GM18873 (cell line): ENCODE measurements around the gene MUS81.

Experiments
- ATAC-seq: cut with Tn5 transposase; IDR thresholded peaks from one replicate; pipeline ENCODE4 v1.9.1; 2021; ENCODE audit warnings: mild to moderate bottlenecking, moderate library complexity, moderate number of reproducible peaks; ENCODE audit not compliant: unreplicated experiment, low FRiP score

Gene MUS81

DNA sequence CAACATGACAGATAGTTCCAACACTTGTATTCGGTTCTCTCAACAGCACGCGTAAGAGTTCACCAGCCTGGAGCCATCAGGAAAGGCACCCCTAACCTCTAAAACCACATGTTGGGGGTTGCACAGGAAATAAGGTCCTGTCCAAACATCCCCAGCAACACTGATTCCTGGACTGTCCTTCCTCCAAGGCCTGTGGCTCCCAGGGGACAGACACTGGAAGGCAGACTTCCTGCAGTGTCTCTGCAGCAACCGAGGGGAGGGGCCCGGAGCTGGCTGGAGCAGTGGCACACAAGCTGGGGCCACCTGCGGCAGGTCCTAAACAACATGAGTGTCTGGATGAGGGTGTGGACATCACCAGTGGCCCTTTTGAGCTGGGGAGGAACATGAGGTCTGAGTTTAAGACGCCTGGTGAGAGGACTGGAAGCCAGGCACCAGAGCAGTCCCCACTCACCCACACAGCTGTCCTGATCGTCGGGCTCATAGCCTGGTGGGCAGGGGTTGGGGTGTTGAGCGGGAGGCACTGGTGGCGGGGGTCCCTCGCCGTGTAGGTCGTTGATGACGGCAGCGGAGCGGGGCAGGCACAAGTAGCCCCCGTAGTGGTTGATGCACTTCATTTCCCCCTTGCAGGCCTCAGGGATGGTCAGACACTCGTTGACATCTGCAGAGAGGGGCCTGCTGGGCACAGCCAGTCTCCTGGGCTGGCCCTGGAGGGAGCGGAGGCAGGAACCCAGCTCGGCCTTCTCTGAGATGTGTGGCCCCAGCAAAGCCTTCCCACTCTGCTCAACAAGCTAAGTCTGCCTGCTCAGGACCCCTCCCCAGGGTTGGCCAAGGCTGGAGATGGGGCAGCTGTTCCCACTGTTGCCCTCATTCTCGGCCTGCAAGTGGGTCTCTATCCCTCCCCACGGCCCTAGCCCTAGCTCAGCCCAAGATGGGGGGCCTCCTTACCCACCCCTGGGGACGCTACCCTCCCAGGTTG, 10.8 kb downstream of the MUS81 start:
- no peak for ATAC-seq

DNA sequence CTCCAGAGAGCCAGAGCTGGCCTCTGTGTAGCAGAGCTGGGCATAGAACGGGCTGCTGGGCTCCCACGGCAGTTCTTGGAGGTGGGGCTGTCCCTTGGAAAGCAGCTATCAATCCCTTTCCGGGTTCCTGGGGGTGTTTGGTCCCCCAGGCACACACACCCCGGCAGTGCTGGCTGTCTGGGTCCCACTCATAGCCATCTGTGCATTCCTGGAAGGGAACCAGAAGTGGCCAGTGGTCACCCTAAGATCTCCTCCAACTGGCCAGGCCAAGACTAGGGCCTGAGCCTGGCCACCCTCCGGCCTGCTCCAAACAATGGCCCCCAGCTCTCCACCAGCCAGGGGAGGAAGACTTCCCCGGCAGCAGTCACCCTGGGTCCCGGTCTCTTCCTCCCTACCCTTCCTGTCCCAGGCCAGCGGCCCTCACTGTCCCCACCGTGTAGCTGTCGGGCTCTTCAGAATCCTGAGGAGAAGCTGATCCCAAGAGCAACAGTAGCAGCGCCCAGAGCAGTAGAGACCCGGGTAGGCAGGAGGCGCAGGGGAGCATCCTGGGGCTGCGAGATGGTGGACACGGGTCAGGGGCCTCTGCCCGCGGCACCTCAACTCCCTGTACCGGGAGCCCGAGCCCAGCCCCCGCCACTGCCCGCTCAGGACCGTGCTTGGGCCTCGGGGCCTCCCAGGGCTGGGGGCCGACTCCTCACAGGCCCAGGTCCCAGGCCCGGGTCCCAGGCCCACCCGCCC, 11.7 kb downstream of the MUS81 start:
- no peak for ATAC-seq

DNA sequence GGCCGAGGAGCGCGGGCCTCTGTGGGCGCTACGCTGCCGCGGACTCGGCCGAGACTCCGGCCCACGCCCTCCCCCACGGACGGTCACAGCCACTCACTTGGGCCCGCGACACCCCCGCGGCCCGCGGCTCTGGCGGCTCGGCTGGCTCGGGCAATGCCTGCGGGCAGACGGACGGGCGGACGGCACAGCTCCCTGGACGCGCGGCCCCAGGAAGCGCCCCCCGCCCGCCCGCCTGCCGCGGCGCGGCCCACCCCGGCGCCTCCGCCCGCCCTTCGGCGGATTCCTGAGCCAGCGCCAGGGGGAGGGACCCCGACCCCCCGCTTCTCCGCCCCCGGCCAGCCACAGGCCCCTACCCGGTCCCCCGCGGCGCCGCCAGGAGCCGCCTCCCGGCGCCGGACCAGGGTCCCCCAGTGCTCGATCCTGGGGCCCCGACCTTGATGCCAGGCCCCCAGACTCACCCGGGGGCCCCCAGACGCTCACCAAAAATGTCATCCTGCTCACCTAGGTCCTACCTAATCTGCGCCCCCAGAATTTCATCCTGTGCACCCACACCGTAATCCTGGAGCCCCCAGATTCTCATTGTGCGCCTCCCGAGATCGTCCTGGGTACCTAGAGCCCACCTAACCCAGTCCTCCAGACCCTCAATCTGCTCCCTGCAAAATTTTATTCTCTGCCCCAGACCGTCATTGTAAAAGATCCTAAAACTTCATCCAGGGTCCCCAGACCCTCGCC, 12.5 kb downstream of the MUS81 start, which contains the start of gene EFEMP2:
EFEMP2 (minus strand) TSS at position 215 of the 732 bp plus-strand sequence. CDS start 446 bp downstream, outside the sequence.
- ATAC-seq = no peak

DNA sequence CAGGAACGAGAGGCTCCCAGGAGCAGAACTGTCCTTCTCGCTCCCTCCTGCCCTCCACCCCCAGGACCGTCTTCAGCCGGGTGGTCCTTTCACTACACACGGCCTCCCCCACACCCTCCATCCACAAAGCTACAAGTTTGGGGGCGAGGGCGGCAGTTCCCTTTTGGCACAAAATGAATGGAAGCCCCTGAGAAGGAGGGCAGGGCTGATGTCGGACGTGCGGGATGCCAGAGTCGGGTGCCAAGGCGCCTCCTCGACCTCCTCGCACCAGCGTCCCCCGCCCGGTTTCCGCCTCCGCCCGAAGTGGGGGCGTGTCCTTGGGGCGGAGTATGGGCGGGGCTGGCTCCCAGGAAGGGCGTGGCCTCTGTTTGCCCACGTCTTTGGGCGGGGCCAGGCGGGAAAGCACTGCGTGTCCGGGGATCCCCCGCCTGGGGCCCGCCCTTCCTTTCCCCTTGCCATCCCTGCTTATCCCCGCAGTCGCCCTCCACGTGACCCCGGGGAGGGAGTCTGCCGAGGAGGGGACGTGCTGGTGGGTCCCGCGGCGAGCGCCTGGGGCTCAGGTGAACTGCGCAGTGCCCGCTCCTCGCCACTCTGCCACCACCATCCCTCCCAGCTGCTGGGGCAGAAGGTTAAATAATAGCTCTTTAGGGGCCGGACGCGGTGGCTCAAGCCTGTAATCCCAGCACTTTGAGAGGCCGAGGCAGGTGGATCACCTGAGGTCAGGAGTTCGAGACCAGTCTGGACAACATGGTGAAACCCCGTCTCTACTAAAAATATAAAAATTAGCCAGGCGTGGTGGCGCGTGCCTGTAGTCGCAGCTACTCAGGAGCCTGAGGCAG, 13.3 kb downstream of the MUS81 start:
- ATAC-seq = peak; percentile 62

DNA sequence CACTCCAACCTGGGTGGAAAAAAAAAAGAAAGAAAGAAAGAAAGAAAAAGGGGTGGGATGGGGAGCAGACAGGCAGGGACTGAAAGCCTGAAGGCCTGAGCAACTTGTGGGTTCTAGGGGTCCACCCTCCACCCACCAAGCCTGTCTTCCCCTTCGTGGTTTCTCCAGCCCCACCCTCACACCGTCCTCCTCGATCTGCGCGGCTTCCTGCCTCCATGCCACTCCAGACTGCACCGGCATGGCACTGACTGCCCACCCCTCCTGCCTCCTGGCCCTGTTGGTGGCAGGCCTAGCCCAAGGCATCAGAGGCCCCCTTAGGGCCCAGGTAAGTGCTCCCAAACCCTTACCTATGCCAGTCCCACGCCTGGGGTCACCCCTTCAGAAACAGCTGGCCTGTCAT, 19.4 kb downstream of the MUS81 start, which contains the start of gene CTSW:
CTSW (plus strand) TSS at position 221 of the 400 bp plus-strand sequence; CDS start at position 239, 18 bp downstream.
- no peak for ATAC-seq

DNA sequence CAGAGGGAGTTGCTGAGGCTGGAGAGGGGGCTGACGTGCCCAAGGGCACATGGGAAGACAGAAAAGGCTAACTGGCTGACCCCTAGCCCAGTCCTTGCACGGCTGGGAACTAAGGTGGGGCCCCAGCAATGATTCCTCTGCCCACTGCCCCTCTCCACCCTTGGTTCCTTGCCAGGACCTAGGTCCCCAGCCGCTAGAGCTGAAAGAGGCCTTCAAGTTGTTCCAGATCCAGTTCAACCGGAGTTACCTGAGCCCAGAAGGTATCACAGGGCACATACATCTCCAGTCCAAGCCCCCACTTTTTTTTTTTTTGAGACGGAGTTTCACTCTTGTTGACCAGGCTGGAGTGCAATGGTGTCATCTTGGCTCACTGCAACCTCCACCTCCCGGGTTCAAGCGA, 19.8 kb downstream of the MUS81 start:
- no peak for ATAC-seq

DNA sequence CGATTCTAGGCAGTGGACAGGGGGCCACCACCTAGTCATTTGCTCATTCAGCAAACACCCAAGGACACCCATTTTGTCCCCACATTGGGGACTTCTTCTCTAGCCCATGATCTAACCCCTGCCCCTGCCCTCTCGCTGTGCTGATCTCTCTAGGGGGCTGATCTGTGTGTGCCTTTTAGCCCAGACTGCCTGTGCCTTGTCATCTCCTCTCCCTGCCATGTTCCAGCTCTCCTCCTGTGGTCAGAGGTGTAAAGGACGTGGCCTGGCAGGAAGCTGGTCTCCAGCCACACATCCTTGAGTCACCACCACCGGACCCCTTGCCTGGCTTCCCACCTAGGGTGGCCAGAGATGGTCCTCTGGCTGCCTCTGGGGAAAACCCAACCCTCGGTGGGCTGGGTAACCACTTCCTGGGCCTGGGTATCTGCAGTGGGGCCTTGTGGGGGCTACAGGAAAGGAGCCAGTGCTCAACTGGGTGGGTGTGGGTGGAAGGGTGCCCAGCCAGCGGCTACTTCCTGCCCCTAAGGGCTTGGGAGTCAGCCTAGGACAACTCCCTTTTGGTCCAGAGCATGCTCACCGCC, 20.7 kb downstream of the MUS81 start:
- no peak for ATAC-seq

DNA sequence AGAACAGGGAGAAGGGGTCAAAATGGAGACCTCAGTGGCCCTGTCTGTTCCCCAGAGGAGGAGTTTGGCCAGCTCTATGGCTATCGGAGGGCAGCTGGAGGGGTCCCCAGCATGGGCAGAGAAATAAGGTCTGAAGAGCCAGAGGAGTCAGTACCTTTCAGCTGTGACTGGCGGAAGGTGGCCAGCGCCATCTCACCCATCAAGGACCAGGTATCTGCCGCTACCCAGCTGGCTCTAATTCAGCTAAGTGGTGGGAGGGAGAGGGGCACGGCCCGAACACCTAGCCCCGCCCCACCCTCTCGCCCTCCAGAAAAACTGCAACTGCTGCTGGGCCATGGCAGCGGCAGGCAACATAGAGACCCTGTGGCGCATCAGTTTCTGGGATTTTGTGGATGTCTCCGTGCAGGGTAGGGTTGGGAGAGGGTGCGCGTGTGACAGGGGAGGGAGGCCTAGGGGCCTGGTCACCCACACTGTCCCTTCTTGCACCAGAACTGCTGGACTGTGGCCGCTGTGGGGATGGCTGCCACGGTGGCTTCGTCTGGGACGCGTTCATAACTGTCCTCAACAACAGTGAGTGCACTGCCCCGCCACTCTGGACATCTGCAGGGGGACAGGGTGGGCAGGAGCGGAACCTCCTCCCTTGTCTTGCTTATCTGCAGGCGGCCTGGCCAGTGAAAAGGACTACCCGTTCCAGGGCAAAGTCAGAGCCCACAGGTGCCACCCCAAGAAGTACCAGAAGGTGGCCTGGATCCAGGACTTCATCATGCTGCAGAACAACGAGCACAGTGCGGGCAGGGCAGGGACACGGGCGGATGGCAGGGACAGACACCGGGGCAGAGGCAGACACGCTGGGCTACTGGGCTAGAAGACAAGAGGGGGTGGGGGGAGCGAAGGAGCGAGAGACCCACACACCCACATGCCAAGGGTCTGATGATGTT, 22.2 kb downstream of the MUS81 start:
- ATAC-seq = no peak

DNA sequence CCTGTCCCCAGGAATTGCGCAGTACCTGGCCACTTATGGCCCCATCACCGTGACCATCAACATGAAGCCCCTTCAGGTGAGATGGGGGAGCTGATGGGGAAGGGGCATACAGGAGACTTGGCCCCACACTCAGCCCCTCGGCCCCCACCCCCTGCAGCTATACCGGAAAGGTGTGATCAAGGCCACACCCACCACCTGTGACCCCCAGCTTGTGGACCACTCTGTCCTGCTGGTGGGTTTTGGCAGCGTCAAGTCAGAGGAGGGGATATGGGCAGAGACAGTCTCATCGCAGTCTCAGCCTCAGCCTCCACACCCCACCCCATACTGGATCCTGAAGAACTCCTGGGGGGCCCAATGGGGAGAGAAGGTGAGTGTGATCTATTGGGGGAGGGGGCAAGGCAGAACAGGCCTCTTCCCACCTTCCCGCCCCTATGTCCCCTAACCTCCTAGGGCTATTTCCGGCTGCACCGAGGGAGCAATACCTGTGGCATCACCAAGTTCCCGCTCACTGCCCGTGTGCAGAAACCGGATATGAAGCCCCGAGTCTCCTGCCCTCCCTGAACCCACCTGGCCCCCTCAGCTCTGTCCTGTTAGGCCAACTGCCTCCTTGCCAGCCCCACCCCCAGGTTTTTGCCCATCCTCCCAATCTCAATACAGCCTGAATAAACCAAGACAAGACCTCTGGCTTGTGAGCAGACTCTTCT, 23.0 kb downstream of the MUS81 start:
- ATAC-seq = no peak

DNA sequence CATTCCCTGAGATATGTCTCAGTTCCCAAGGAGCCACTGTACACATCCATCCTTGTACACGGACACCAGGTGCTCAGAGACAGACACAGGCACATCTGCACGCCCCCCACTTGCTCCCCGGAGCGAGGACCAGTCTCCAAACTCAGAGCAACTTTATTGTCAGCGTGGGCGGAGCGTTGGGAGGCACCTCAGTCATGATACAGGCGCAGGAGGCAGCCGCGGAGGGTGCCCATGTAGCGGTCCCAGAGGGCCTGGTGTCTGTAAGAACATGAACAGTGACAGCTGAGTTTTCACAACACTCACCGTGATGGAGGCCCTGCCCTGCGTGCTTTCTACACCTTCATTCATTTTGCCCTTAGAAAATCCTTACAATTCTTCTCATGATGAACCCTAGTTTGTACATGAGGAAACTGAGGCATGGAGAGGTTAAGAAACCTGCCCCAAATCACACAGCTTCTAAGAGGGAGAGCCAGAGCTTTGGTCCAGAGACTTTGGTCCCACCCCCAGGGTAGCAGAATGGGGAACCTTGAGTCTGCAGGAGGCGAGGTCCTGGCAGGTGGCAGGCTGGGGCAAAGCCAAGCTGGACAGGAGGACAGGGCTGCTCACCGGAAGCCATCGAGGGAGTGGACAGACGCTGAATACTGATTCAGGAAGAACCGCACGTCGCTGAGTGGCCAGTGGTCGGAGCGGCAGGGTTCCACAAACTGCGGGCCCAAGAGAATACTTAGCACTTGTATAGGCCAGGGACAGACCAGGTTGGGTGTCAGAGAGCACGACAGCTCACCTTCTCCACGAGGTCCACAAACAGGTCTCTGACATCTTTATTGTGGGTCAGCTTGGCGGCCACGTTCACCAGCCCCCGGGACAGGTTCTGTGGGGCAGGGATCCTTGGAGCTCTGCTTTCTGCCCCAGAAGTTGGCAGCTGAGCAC, 23.8 kb downstream of the MUS81 start:
- ATAC-seq = no peak

DNA sequence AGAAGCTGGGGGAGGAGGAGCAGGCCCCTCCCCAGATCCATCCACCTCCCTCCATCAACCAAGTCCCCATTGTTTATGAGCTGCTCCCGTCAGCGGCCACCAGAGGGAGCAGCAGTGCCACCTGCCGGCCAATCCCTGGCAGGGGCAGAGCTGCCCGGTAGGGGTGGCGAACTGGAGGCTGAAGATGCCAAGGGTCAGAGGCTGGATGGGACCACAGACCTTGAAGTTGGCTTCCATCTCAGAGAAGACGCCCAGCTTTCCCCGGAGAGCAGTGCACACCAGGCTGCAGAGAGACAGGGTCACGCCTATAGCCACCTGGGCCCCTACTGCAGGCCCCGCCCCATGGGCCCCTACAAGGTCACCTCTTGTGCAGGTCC, 24.5 kb downstream of the MUS81 start:
- ATAC-seq = no peak

DNA sequence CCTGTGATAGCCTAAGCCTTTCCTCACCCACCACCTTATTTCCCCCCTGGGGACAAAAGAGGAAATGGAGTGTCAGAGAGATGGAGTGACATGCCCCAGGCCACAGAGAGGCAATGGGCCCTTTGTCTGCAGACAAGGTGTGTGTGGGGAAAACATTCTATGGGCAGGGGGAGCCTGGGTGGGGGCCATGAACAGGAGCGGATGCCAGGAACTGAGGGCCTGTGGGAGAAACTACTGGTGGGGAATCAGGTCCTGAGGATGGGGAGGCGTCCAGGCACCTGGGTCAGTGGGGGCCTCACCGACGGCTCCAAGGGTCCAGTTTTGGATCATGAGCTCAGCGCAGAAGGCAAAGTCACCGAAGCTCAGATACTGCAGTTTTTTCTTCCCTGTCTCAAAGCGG, 25.0 kb downstream of the MUS81 start:
- no peak for ATAC-seq

DNA sequence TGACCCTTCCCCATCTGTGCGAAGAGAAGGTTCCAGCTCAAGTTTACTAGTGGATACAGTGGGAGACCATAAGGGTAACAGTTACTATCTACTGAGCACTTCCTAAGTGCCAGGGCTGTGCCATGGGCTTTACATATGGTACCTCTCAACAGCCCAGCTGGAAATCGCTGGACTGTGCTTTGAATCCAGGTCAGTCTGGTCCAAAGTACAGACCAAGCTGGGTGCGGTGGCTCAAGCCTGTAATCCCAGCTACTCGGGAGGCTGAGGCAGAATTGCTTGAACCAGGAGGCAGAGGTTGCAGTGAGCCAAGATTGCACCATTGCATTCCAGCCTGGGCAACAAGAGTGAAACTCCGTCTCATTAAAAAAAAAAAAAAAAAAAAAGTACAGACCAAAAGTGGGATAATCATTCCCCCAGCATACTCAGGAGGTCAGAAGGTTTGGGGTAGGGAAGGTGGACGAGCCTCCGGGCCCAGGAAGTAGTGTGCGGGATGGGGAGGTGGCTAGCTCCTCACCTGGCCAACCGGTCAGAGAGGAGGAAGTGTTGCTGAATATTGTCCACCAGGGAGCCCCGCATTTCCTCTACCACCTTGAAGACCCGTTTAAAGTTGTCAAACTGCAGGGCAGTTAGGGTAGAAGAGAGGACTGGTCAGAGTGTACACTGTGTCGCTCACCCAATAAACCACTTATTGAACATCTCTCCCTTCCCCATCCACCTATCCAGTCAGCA, 25.7 kb downstream of the MUS81 start:
- ATAC-seq = no peak

DNA sequence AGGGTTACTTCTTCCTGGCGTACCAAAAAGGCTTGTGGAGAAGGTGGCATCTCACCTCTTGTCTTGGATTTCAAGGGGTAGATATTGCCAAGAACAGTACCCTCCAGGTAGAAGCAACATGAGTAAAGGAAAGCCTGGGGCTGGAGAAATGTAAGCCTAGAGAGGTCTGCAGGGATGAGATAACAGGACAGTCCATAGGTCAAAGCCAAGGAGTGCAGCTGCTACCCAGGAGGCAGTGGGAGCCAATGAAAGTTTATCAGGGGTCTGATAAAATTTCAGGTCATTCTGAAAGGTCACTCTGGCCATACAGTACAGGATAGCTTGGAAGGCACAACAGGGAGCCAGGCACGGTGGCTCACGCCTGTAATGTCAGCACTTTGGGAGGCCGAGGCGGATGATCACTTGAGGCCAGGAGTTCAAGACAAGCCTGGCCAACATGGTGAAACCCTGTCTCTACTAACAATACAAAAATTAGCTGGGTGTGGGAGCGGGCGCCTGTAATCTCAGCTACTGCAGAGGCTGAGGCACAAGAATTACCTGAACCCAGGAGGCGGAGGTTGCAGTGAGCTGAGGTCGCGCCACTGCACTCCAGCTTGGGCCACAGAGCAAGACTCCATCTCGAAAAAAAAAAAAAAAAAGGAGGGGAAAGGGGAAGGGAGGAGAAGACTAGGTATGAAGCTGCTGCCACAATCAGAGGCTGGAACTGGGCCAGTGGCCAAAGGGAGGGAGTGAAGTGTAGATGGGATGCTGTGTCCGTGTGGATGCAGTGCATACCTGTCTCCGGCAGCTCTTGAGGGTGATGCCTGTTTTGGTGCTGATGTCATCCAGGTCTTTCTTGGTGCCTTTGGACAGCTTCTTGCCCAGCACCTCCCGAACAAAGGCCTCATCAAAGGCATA, 26.8 kb downstream of the MUS81 start:
- no peak for ATAC-seq

DNA sequence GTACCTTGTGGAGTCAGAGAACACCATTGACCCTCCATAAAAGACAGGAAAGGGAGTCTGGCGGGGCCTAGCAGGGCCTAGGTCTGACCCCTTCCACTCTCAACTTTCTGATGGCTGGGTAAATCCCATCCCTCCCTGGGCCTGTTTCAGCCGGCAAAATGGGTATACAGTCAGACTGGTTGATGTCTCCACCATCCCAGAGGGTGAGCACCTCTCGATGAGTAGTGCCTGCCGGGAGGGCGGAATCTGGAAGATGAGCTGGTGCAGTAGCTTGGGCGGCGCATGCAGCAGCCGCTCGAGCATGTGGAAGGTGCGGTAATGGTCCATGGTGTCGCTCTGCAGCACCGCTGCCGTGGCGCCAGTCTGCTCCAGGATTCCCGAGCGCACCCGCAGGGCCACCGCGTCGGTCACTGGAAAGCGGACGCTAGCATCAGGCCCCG, 27.5 kb downstream of the MUS81 start:
- ATAC-seq = no peak
